OCI-M2 (cell line): ENCODE data around the gene RNF125.

Experiments used
- DNase-seq: peaks from one replicate; lab custom pipeline; 2025; ENCODE audit not compliant: unreplicated experiment; lab: John Stamatoyannopoulos, UW

Gene RNF125

GRCh38 chr18:32021756-32022564 is 3.3 kb downstream of the RNF125 start:
- no peak for DNase-seq

GRCh38 chr18:32025744-32026143 is 7.1 kb downstream of the RNF125 start:
- no peak for DNase-seq

DNA sequence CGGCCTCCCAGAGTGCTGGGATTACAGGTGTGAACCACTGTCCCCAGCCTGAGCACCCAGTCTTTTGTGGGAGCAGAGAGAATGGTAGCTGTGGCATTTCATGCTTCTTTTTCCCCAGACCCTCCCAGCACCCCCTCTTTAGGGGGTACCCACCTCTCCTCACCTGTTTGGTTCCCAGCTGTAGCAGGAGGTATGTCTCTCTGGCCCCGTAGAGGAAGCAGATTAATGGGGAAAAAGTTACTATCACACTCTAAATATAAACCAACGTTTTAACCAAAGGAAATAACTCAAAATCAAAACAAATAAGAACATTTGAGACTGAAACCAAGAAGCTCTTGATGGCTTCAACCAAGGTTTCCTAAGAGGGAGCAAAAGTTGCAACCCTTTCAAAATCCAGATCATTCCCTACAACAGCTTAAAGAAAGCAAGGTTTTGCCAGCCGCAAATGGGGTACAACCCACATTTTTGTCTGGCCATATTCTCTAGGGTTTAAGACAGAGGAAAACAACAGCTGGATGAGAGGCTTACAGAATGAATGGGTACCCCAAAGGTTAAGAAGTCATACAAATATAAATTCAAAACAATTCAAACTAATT is 8.0 kb downstream of the RNF125 start:
- DNase-seq = no peak

- DNase-seq = no peak
Observed at GRCh38 chr18:32029558-32029957, 10.9 kb downstream of the RNF125 start.

DNA sequence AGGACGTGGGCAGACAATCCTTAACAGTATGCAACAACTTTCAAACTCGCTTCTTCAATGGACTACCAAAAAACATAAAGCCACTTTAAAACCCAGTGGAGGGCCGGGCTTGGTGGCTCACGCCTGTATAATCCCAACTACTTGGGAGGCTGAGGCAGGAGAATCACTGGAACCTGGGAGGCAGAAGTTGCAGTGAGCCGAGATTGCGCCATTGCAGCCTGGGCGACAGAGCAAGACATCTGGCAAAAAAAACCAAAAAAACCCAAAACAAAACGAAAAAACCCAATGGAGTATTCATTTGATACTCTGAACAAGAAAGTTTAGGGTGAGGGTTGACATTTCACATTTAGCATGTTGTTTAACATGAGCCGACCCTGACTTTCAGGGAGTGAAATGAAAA is 14.0 kb downstream of the RNF125 start:
- DNase-seq = no peak

DNA sequence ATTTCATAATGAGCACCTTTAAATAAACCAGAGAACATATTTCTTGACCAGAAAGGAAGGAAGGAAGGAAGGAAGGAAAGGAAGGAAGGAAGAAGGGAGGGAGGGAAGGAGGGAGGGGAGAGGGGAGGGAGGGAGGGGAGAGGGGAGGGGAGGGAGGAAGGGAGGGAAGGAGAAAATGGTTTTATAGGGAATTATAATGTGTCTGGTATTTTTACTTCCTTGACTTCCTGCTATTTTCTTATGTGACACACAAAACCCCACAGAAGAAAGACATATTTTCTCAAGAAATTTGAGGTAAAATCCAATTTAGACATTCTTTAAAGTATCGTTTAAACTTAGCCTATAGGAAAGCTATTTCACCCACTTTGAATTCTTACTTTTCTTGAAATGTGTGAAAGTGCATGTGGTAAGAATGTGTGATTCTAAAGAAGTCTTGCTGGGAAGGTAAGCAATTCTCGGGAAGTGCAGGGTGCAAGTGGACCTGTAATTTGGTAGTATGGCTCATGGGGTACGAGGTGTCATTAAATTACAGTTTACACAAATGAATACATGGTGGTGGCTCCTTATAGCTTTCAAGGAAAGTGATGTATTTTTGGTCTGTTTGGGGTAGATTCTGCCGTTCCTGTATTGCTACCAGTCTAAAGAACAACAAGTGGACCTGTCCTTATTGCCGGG is 18.0 kb downstream of the RNF125 start:
- DNase-seq = no peak

DNA sequence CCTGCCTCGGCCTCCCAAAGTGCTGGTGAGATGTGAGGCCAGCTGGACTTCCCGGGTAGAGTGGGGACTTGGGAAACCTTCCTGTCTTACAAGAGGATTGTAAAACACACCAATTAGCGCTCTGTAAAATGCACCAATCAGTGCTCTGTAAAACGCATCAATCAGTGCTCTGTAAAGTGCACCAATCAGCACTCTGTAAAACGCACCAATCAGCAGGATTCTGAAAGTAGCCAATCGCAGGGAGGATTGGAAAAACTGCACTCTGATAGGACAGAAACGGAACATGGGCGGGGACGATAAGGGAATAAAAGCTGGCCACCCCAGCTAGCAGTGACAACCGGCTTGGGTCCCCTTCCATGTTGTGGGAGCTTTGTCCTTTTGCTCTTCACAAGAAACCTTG is 19.0 kb downstream of the RNF125 start:
- DNase-seq = no peak

GRCh38 chr18:32040936-32041335 is 22.3 kb downstream of the RNF125 start:
- DNase-seq = no peak

GRCh38 chr18:32042337-32042736 is 23.7 kb downstream of the RNF125 start:
- DNase-seq = no peak

GRCh38 chr18:32048507-32049091 is 30.0 kb downstream of the RNF125 start:
- no peak for DNase-seq

GRCh38 chr18:32049393-32050171 is 31.0 kb downstream of the RNF125 start:
- DNase-seq = no peak

GRCh38 chr18:32056613-32057358 is 38.2 kb downstream of the RNF125 start:
- DNase-seq = no peak

GRCh38 chr18:32057624-32058165 is 39.1 kb downstream of the RNF125 start:
- DNase-seq = no peak

- no peak for DNase-seq
Observed at GRCh38 chr18:32060026-32060425, 41.4 kb downstream of the RNF125 start.

GRCh38 chr18:32067375-32068167 is 48.9 kb downstream of the RNF125 start:
- no peak for DNase-seq

- no peak for DNase-seq
Observed at GRCh38 chr18:32072321-32072720, 53.7 kb downstream of the RNF125 start.

DNA sequence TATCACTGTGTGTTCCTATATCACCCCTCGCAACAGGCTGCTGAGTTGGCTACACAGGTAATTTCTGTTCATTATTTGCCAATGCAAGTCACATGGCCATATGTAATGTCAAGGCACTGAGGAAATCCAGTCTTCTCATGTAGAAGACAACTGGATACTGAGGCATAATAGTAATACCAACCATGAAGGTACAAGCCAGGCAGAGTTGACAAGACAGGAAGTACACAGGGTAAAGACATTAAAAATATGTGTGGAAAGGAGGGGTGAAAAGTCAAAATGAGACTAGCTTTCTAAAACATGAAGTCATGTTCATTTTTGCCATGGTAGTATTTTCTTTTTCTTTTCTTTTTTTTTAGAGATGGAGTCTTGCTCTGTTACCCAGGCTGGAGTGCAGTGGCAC is 55.6 kb downstream of the RNF125 start:
- DNase-seq = no peak

DNA sequence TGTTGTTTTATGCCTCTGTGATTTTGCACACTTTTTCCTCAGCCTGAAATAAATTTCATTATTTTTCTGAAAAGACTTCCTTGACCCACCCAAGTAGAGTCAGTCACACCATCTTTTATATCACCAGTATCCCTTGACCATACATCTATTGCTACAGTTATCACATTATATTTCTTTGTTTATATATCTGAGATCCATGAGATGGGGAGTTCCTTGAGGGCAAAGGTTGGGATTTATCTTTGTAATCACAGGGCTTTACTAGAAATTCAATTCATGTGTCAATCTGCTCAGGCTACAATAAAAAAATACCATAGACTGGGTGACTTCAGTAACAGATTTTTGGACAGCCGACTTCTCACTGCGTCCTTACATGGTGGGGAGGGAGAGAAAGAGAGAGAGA is 60.2 kb downstream of the RNF125 start:
- no peak for DNase-seq

DNA sequence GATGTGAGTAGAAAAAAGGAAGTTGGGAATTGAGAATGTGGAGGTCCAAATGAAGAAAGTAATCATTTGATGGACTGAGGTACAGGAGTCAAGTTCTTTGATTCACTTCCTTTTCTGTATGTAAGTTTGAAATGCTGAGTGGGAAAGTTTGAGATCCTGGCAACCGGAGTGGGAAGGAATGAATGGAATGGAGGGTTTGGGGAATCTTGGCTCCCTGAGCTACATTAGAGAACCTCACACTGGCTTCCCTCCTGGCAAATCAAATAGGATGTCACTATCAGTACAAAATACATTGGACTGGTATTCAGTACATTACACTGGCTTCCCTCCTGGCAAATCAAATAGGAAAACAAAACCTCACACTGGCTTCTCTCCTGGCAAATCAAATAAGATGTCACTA is 63.3 kb downstream of the RNF125 start:
- no peak for DNase-seq
